ENCODE measurements around the gene NRDC.

The NRDC gene

GRCh38 chr1:51750218-51750617, 128.3 kb downstream of the NRDC start:
- Histone ChIP-seq H3K4me3 (replicated peaks; ENCODE audit: low read depth, low read length) (no peak overlapping the region), H3K36me3 (ENCODE audit: control insufficient read depth, insufficient read depth, low read length) (peaks cover 10% of the 10 kb centered on the region), H3K27me3 (replicated peaks; ENCODE audit: control insufficient read depth, insufficient read depth, low read length) (no peaks in the 10 kb centered on the region)
- no peak for DNase-seq (ENCODE audit: extremely low read depth, insufficient read length)
- TF ChIP-seq, protein P1, sequence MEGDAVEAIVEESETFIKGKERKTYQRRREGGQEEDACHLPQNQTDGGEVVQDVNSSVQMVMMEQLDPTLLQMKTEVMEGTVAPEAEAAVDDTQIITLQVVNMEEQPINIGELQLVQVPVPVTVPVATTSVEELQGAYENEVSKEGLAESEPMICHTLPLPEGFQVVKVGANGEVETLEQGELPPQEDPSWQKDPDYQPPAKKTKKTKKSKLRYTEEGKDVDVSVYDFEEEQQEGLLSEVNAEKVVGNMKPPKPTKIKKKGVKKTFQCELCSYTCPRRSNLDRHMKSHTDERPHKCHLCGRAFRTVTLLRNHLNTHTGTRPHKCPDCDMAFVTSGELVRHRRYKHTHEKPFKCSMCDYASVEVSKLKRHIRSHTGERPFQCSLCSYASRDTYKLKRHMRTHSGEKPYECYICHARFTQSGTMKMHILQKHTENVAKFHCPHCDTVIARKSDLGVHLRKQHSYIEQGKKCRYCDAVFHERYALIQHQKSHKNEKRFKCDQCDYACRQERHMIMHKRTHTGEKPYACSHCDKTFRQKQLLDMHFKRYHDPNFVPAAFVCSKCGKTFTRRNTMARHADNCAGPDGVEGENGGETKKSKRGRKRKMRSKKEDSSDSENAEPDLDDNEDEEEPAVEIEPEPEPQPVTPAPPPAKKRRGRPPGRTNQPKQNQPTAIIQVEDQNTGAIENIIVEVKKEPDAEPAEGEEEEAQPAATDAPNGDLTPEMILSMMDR (IDR thresholded peaks at IDR 0.05; ENCODE audit: insufficient read depth, low read length, poor library complexity, severe bottlenecking): no peak

- H3K4me3 ChIP-seq (replicated peaks; ENCODE audit: low read depth, low read length): no peak overlapping the region
- TF ChIP-seq, protein P1 (IDR thresholded peaks at IDR 0.05; ENCODE audit: insufficient read depth, low read length, poor library complexity, severe bottlenecking): no peak
- DNase-seq (ENCODE audit: extremely low read depth, insufficient read length): no peak
- no peaks in the 10 kb centered on the region for H3K27me3 ChIP-seq (replicated peaks; ENCODE audit: control insufficient read depth, insufficient read depth, low read length)
- H3K36me3 ChIP-seq (ENCODE audit: control insufficient read depth, insufficient read depth, low read length): peaks cover 10% of the 10 kb centered on the region
Measured at GRCh38 chr1:51749151-51749550, 129.4 kb downstream of the NRDC start.

DNA sequence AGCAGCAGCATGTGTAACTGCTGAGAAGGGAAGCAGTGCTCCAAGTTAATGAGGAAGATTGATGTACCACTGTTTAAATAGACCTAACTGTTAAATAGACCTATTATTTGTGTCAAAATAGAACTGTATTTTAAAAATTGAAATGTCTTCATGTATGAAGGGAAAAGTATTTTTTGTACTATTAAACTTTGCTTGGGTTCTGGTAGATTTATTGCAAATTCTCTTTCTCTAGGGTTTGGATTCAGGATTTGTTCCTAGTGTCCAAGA, 133.3 kb downstream of the NRDC start:
- TF ChIP-seq, protein P1 (IDR thresholded peaks at IDR 0.05; ENCODE audit: insufficient read depth, low read length, poor library complexity, severe bottlenecking): no peak
- Histone ChIP-seq H3K27me3 (replicated peaks; ENCODE audit: control insufficient read depth, insufficient read depth, low read length) (no peaks in the 10 kb centered on the region), H3K4me3 (replicated peaks; ENCODE audit: low read depth, low read length) (no peak overlapping the region), H3K36me3 (ENCODE audit: control insufficient read depth, insufficient read depth, low read length) (peaks cover 2% of the 10 kb centered on the region)
- no peak for DNase-seq (ENCODE audit: extremely low read depth, insufficient read length)

- DNase-seq (ENCODE audit: extremely low read depth, insufficient read length): no peak
- Histone ChIP-seq H3K27me3 (replicated peaks; ENCODE audit: control insufficient read depth, insufficient read depth, low read length) (no peaks in the 10 kb centered on the region), H3K36me3 (ENCODE audit: control insufficient read depth, insufficient read depth, low read length) (peaks cover 2% of the 10 kb centered on the region), H3K4me3 (replicated peaks; ENCODE audit: low read depth, low read length) (no peak overlapping the region; the same call in 1 of the 2 replicates)
- TF ChIP-seq, protein P1 (IDR thresholded peaks at IDR 0.05; ENCODE audit: insufficient read depth, low read length, poor library complexity, severe bottlenecking): no peak
Measured at GRCh38 chr1:51744506-51745303, 133.8 kb downstream of the NRDC start.

GRCh38 chr1:51741121-51741681, 137.3 kb downstream of the NRDC start:
- TF ChIP-seq, protein P1 (IDR thresholded peaks at IDR 0.05; ENCODE audit: insufficient read depth, low read length, poor library complexity, severe bottlenecking): no peak
- no peak for DNase-seq (ENCODE audit: extremely low read depth, insufficient read length)
- no peak overlapping the region for H3K4me3 ChIP-seq (replicated peaks; ENCODE audit: low read depth, low read length)
- H3K36me3 ChIP-seq (ENCODE audit: control insufficient read depth, insufficient read depth, low read length): no peaks in the 10 kb centered on the region
- H3K27me3 ChIP-seq (replicated peaks; ENCODE audit: control insufficient read depth, insufficient read depth, low read length): no peaks in the 10 kb centered on the region

Measured in GM06990 (cell line).